ENCODE measurements around the gene YPEL2. TPM values are rescaled to one million over a fixed set of nuclear protein-coding genes. Genes with fewer than 3 reads are reported as not detected.

Gene YPEL2
- polyA plus RNA-seq, 1 donor (not counting 4 experiments of a cell fraction or from before 2014, with no cell fraction given) = 4.6 TPM

DNA sequence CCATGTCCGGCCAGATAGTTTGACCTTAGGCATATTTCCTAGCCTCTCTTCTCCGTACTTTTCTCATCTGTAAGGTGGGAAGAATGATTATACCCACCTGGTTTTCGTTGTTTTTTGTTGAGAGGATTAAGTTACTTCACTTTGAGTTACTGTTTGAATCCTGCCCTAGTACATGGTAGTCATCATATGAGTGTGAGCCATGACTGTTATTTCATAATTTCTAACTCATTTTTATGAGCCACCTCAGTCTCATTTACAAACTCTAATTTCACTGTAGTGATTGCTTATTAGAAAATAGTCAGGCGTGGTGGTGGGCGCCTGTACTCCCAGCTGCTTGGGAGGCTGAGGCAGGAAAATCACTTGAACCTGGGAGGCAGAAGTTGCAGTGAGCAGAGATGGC is 45.1 kb downstream of the YPEL2 start:
- Histone ChIP-seq H3K4me3 (ENCODE audit: control insufficient read depth in 2 of 3, extremely low read depth in 1 of 3, insufficient read depth in 2 of 3, low read depth in 1 of 3, low read length in 3 of 3) (no peak overlapping the region), H3K9ac (ENCODE audit: control insufficient read depth, extremely low read depth, insufficient read depth, low read length) (no peak overlapping the region), H4K20me1 (ENCODE audit: control insufficient read depth, extremely low read depth, insufficient read depth, low read length) (no peaks in the 10 kb centered on the region), H3K9me1 (ENCODE audit: control insufficient read depth, extremely low read depth, insufficient read depth, low read length) (no peaks in the 10 kb centered on the region), H3K79me2 (ENCODE audit: control insufficient read depth, insufficient read depth, low read length) (no peaks in the 10 kb centered on the region), H3K27ac (ENCODE audit: control insufficient read depth, insufficient read depth, low read length) (no peak overlapping the region), H2AFZ (ENCODE audit: control insufficient read depth, low read length) (no peak overlapping the region), H3K4me1 (ENCODE audit: control insufficient read depth, extremely low read depth, insufficient read depth, low read length) (no peaks in the 10 kb centered on the region), H3K4me2 (ENCODE audit: control insufficient read depth, extremely low read depth, insufficient read depth, low read depth, low read length) (no peak overlapping the region), H3K27me3 (ENCODE audit: control insufficient read depth, extremely low read depth, insufficient read depth, low read length) (no peaks in the 10 kb centered on the region), H3K36me3 (ENCODE audit: control insufficient read depth in 2 of 2, extremely low read depth in 1 of 2, insufficient read depth in 2 of 2, low read length in 2 of 2) (no peaks in the 10 kb centered on the region), H3K9me3 (ENCODE audit: control insufficient read depth, low read depth, low read length) (no peaks in the 10 kb centered on the region)
- dilution Hi-C loops (cut with MboI; ENCODE audit: extremely low pct_ligation_motif_present, low sequenced_read_pairs) = no loop called here
- TF ChIP-seq, protein P1, sequence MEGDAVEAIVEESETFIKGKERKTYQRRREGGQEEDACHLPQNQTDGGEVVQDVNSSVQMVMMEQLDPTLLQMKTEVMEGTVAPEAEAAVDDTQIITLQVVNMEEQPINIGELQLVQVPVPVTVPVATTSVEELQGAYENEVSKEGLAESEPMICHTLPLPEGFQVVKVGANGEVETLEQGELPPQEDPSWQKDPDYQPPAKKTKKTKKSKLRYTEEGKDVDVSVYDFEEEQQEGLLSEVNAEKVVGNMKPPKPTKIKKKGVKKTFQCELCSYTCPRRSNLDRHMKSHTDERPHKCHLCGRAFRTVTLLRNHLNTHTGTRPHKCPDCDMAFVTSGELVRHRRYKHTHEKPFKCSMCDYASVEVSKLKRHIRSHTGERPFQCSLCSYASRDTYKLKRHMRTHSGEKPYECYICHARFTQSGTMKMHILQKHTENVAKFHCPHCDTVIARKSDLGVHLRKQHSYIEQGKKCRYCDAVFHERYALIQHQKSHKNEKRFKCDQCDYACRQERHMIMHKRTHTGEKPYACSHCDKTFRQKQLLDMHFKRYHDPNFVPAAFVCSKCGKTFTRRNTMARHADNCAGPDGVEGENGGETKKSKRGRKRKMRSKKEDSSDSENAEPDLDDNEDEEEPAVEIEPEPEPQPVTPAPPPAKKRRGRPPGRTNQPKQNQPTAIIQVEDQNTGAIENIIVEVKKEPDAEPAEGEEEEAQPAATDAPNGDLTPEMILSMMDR (optimal IDR thresholded peaks at IDR 0.05 in 1 of 3, IDR thresholded peaks at IDR 0.05 in 1 of 3, conservative IDR thresholded peaks at IDR 0.05 in 1 of 3; ENCODE audit: extremely low read depth in 1 of 3, insufficient read depth in 2 of 3, low read length in 3 of 3) = no peak
- no peak for TF ChIP-seq EZH2 (IDR thresholded peaks at IDR 0.05; ENCODE audit: low read length)
- DNase-seq (ENCODE audit: low read depth, low spot score) (no peak), FAIRE-seq (no peak)

DNA sequence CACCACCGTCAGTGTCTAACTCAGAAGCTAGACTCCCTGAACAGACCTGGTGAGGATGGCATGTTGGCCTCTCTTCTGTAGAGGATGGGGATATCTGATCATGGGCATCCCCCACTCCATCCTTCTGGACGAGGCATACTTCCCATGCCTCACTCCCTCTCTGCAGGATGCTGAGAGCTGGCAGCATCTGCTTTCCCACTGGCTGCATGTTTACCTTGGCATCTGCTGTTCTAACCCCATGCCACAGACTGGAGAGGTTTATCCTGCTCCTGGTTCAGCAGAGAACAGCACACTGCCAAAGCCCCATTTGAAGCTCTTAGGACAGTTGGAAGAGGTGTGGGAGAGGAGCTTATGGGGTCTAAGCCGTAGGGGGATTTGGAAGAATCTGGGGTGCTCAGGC is 46.0 kb downstream of the YPEL2 start:
- Histone ChIP-seq H3K27me3 (ENCODE audit: control insufficient read depth, extremely low read depth, insufficient read depth, low read length) (no peaks in the 10 kb centered on the region), H3K4me3 (ENCODE audit: control insufficient read depth in 2 of 3, extremely low read depth in 1 of 3, insufficient read depth in 2 of 3, low read depth in 1 of 3, low read length in 3 of 3) (no peak overlapping the region), H2AFZ (ENCODE audit: control insufficient read depth, low read length) (no peak overlapping the region), H4K20me1 (ENCODE audit: control insufficient read depth, extremely low read depth, insufficient read depth, low read length) (no peaks in the 10 kb centered on the region), H3K27ac (ENCODE audit: control insufficient read depth, insufficient read depth, low read length) (no peak overlapping the region), H3K79me2 (ENCODE audit: control insufficient read depth, insufficient read depth, low read length) (no peaks in the 10 kb centered on the region), H3K9ac (ENCODE audit: control insufficient read depth, extremely low read depth, insufficient read depth, low read length) (no peak overlapping the region), H3K9me3 (ENCODE audit: control insufficient read depth, low read depth, low read length) (no peaks in the 10 kb centered on the region), H3K36me3 (ENCODE audit: control insufficient read depth in 2 of 2, extremely low read depth in 1 of 2, insufficient read depth in 2 of 2, low read length in 2 of 2) (no peaks in the 10 kb centered on the region), H3K9me1 (ENCODE audit: control insufficient read depth, extremely low read depth, insufficient read depth, low read length) (no peaks in the 10 kb centered on the region), H3K4me1 (ENCODE audit: control insufficient read depth, extremely low read depth, insufficient read depth, low read length) (no peaks in the 10 kb centered on the region), H3K4me2 (ENCODE audit: control insufficient read depth, extremely low read depth, insufficient read depth, low read depth, low read length) (no peak overlapping the region)
- no peak for TF ChIP-seq EZH2 (IDR thresholded peaks at IDR 0.05; ENCODE audit: low read length)
- TF ChIP-seq, protein P1 (optimal IDR thresholded peaks at IDR 0.05 in 1 of 3, IDR thresholded peaks at IDR 0.05 in 1 of 3, conservative IDR thresholded peaks at IDR 0.05 in 1 of 3; ENCODE audit: extremely low read depth in 1 of 3, insufficient read depth in 2 of 3, low read length in 3 of 3) = no peak
- dilution Hi-C loops (cut with MboI; ENCODE audit: extremely low pct_ligation_motif_present, low sequenced_read_pairs) = no loop called here
- DNase-seq (ENCODE audit: low read depth, low spot score) = no peak
- FAIRE-seq = no peak

Measured in keratinocyte (primary cell).